HG02852 (cell line): ENCODE measurements around the gene MAP3K5.
"Not testable (repeated sequence)": the region's sequence is repeated elsewhere in the genome, so short reads cannot be mapped to it uniquely, and the experiment has no call there.

Experiments
- ATAC-seq: cut with Tn5 transposase; IDR thresholded peaks from one replicate; pipeline ENCODE4 v1.9.1; 2021; ENCODE audit warnings: mild to moderate bottlenecking, moderate library complexity; ENCODE audit not compliant: unreplicated experiment

MAP3K5 gene

DNA sequence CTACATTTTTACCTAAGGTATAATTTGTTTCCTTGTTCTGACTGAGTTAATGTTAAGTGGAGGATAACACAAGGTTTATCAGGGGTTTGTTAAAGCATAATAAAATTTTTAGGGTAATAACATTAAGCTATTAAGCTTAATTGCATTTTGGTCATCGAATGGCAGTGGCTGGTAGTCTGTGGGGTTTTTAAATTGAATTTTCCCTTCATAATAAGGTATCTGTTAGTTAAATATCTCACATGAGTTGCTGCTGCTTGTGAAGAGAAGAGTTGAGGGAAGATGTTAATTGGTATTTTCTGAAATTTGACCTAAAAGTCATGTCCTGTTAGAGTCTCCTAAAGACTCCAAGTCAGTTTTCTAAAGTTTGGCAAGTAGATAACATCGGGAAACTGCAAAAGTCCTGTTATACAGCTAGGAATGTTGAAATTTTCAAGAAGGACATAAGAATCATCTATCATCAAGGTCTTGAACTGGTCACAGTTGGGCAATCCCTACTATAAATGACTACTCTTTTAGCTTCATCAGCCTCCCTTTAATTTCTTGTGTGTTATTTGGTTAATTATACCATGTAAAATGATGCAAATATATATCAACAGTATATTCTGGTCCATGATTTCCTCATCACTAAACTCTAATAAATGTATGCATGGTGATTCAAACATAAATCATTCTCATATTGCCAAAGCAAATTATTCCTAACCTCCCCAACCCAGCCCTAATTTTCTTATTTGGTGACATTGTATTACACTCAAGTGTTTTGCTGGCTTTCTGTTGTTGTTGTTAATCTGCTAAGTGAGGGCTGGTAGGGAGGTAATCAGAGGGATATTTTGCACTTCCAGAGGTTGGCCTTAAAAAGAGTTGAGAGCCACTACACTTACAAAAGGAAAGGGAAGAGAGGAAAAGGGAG lies 64.0 kb downstream of the MAP3K5 start:
- ATAC-seq, result no peak

DNA sequence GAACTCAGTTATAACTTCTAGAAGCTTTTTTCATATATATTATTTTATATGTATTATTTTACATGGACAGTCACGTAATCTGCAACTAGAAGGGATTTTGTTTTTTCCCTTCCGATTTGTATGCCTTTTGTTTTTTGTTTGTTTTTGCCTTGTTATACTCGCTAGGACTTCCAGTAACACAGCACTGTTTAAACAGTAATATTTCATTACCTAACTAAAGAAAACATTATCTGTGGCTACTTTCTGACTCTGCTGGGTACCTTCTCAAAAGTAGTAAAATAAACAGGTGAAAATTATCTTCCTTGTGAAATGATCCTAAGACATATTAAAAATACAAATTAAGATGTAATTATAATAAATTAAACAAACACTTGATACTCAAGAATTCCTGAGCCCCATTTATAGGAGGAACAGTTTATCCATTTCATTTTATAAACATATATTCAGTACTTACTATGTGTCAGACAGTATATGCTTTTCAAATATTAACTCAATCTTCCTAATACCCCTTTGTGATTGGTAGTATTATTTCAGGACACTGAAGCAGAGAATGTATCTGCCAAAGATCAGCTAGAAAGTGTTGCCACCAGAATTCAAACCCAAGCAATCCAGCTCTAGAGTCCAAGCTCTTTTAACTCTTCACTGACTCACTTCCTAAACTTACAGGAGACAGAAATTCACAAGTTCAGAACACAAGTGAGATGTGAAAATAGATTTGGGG lies 65.3 kb downstream of the MAP3K5 start:
- ATAC-seq, result no peak

DNA sequence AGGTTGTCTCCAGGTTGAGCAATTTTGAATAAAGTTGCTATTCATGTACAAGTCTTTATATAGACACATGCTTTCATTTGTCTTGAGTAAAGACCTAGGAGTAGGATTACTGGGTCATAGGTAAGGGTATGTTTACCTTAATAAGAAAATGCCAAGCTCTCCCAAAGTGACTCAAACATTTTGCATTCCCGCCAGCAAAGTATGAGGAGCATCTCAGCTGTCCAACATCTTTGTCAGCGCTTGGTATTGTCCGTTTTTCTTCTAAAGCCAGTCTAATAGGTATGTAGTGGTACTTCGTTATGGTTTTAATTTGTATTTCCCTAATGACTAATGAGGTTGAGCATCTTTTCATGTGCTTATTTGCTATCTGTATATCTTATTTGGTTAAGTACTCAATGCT lies 67.2 kb downstream of the MAP3K5 start:
- ATAC-seq, result no peak

DNA sequence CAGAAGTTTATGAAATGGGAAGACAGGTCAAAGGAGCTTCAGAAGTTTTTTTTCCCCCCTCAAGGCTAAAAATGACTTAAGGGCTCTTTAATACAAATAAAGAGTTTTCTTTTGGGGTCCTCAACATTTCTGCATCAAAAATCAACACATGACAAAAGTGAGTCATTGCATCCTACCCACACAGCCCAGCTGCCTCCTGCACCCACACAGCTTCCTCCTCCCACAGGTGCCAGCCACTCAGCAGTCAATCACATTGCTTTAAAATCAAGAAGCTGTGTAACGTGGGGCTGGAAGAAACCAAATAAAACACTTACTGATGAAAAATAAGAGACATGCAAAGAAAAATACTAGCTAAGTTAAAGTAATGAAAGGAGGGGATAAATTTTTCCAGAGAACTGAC lies 68.5 kb downstream of the MAP3K5 start:
- no peak for ATAC-seq

DNA sequence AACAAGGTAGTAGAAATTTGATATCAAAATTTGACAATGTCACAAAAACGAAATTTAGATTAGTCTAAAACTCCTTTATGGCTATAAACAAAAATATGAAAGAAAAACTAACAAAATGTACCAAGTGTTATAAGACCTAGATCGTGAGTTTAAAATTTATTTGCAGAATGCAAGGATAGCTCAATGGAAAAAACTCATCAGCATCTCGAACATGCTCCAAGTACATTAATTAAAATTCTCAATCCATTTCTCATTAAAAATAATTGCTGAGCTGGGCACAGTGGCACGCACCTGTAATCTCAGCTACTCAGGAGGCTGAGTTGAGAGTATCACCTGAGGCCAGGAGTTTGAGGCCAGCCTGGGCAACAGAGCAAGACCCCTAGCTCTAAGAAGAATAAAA lies 70.8 kb downstream of the MAP3K5 start:
- ATAC-seq, result no peak

DNA sequence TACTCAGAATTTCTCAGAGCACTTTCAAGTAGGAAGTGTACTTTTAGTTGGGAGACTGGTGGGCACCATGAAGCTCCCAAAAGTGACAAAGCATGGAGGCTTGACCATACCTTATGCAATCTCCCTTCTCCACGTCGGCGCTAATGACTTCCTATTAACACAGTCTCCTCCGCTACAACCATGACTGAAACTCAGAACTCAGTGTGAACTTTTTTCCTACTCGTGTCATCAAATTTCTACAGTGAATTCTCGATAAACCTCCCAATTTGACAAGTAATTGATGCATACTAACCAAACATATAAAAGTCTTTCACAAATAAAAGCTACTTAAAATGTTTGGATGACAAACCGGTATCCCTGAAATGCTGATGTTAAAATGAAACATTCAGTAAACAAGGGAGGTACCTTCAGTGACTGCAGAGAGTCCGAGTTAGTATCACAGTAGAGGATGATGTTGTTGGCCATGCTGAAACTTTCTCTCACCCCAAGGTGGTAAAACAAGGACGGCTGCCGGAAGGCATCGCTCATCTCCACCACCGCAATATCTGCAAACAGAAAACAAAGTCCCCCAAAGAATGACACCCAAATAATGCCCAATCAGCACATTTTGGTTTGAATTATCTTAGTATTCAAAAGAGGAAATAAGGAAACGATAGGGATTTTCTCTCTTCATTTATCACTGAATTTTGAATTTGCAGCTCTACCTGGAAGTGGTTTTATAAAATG lies 72.1 kb downstream of the MAP3K5 start:
- ATAC-seq, result peak; percentile 43

DNA sequence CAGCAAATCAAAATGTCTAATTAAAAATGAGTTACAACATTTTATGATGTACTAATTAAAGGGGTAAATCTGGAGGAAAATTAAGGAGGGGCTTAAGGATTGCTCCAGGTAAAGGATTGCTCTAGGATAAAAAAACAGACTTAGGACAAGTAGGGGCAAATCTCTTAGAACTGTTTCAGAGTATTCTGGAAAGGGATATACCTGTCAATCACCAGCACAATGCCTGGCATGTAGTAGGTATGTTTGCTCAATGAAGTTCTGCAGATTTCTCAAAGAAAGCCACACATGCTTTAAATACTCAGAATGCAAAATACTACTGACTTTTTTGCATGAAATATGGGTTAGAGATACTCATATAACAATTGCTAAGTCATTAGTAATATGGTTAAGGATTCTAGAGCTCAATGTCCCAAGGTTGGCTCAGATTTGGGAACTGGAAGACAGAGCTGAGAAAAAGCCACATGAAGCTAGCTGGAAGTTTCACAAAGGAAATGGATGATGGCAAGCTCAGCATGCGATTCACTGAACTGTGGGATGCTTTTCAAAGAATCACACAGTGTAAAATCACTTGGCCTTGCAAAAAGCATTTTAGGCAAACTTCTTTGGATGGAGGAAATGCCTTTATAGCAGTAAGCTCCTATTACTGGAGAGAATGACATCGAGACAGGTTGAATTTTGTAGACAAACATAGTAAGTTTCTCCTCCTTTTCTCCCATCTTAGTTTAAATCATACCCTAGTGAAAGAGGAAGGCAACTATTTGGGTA lies 72.8 kb downstream of the MAP3K5 start:
- ATAC-seq, result peak; percentile 50

DNA sequence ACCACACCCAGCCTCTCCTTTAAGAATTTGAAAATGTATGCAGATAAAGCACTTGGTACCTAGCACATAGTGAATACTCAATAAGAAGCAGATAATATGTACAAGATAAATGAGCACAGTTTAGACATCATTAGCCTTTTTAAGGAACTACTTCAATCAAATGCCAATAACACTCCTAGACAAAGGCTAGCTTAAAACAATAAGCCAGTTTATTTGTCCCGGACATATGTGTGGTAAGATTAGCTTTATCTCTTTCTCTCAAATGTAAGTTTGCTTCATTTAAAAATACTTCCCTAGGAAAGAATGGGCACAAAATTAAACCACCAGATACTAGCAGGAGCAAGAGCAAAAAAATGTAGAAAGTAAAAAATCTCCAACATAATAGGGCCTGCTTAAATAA lies 73.8 kb downstream of the MAP3K5 start:
- no peak for ATAC-seq

DNA sequence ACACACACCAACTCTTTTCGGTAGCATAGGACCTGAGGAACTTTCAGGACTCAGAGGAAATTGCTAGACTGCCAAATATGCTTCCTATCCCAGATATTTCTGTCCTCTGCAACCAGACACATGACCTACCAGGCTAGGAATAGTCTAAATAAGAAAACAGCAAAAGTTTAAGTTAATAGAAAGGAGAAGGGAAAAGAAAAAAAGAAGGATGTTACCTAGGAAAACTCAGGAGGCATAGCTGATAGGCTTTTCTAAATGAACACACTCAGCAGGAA lies 74.6 kb downstream of the MAP3K5 start:
- no peak for ATAC-seq

DNA sequence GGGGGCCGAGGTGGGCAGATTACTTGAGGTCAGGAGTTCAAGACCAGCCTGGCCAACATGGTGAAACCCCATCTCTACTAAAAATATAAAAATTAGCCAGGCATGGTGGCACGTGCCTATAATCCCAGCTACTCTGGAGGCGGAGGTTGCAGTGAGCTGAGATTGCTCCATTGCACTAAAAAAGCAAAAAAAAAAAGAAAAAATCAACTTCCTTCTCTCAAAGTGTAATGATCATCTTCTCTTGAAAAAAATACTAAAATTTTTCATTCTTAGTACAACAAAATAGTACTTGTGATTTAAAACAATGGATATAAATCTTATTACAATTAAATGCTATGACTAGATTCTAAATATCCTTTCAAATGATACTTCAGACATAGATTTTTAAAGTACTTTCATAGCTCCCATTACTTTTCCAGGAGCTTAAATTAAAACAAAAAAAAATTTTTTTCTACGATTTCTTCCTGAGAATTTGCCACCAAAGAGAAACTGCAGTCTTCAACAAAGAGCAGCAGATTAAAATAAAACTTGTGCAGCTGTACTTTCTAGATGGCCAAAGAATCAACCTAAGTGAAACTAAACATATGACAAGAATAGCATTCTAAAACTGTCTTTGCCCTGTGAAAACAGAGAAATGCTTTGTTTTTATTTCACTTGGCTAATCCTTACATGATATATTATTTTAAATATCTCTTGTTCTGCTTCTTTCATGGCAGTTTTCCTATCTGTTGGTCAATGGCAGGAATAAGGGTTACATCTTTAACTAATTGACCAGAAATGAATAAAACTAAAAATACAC lies 75.2 kb downstream of the MAP3K5 start:
- ATAC-seq, result peak; percentile 44

DNA sequence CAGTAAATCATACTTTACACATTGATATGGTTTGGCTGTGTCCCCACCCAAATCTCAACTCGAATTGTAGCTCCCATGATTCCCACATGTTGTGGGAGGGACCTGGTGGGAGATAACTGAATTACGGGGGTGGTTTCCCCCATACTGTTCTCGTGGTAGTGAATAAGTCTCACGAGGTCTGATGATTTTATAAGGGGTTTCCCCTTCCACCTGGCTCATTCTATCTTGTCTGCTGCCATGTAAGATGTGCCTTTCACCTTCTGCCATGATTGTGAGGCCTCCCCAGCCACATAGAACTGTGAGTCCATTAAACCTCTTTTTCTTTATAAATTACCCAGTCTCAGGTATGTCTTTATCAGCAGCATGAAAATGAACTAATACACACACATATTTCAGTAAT lies 79.6 kb downstream of the MAP3K5 start:
- ATAC-seq, result not testable (repeated sequence)

DNA sequence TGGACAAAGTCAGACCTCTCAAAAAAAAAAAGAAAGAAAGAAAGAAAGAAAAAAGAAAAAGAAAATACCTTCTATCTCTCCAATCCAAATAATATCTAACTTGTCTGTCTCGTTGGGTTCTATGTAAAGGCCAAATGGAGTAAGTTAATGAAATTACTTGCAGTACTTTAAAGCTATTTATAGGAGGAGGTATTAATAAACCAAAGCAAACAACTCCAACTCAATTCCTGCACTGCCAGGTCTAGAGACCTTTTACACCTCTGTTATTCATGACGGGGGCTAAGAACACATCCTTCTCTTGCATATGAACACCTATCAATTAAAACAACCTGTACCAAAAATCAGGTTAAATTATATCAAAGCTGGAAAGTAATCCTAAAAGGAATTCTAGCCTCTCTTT lies 80.6 kb downstream of the MAP3K5 start:
- no peak for ATAC-seq

DNA sequence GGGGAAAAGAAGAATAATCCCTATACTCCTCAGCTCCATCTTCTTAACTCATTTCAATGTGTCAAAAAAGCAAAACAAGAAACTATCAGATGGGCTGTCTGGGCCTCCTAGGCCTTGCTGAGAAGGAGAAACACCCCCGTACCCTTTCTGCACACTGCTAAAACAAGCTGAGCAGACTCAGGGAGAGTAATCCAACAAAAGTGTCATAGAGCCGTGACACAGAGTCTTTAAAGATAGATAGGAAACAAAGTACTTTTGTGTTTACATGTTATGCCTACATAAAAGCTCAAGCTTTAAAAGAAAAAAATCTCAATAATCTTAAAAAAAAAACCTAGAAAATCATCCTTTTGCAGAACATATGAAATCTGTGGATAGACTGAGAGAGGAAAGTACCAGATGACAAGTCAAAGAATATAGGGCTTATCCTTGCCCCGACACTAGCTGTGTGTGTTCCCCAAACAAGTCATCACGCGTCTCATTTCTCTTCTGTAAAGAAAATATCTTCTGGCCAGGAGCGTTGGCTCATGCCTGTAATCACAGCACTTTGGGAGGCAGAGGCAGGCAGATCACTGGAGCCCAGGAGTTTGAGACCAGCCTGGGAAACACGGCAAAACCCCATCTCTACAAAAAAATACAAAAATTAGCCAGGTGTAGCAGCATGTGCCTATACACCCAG lies 81.3 kb downstream of the MAP3K5 start:
- no peak for ATAC-seq

DNA sequence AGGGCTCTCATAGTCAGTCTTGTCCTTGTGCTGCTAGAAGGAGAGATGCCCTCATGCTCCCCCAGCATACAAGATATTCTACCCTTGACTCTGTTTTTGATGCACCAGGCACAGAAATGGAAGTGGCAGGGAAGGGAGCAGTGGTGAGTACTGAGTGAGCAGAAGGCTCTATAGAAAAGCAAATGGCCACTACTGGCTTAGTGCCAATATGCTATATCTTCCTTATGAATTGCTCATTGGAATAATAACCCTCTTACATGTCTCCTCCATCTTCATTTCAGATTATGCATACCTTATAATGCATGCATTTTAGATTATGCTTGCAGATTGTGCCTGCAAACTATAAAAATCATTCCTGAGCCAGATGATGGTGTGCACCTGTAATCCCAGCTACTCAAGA lies 82.8 kb downstream of the MAP3K5 start:
- ATAC-seq, result no peak

DNA sequence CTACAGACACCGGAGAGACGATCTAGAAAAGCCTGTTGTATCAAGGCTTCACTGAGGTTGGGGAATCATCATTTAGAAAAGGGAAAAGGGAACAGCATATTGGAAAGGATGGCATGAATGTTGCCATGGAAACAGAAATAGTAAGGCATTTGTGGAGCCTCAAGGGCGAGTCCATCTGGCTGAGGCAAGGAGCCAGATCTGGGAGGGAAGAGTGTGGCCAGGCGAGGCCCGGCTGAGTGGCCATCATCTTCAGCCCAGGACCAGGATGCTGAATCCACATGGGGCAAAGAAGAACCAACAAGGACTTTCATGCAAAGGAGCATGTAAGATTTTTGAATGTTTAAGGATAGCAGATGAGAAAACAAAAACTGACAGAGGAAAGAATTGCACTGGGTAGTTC lies 85.8 kb downstream of the MAP3K5 start:
- ATAC-seq, result no peak

DNA sequence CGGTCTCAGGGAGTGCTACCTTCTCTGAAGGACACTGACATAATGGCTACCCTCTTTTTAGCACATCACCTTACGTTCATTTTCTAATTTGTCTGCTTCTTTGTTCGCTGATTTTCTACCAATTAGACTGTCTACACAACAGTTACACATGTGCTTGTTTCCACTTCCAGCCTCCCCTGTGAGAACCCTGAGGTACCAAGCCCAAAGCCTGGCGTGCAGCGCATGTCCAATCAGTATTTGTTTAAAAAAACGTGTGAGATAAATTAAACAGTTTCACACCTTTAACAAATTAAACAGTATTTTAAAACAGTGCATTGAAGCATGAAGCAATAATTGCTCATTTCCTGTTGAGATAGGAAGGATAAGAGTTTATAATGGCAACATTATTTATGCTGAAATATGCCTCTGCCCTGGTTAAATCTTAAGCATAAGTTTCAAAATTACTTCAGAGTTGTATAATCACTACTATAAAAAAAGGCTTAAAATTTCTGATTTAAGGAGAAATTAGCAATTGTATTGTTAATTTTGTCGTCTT lies 88.9 kb downstream of the MAP3K5 start:
- no peak for ATAC-seq

DNA sequence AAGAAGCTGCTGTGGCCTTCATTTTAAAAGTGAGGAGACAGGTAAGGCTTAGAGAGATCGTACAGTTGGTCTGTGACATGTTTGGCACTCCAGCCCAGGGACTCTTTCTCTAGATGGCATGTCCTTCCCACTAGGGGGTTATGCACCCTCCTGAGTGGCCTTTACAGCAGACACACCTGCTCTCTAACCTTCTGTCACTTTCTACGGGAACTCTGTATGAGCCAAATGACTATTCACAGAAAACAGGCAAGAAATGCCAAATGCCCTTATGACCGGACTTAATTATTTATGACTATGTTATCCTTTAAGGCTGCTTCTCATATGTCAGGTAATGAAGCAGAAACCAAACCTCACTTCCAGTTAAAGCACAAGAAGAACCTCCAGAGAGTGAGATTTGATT lies 91.2 kb downstream of the MAP3K5 start:
- no peak for ATAC-seq

DNA sequence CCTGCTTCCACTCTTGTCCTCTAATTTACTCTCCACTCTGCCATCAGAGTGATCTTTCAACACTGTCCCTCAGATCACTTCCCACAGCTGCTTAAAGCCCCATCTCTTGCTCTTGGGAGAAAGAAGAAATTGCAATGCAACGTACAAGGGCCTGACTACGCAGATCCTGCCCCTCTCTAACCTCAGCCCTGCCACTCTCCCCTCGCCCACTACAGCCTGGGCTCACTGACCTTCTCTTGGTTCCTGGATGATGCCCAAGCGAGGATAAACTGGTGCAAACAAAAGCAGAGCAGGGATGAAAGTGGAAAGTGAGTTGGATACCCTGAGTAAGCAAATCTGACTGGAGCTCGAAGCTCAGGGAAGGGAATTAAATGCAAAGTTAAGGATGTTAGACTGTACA lies 92.9 kb downstream of the MAP3K5 start:
- no peak for ATAC-seq

DNA sequence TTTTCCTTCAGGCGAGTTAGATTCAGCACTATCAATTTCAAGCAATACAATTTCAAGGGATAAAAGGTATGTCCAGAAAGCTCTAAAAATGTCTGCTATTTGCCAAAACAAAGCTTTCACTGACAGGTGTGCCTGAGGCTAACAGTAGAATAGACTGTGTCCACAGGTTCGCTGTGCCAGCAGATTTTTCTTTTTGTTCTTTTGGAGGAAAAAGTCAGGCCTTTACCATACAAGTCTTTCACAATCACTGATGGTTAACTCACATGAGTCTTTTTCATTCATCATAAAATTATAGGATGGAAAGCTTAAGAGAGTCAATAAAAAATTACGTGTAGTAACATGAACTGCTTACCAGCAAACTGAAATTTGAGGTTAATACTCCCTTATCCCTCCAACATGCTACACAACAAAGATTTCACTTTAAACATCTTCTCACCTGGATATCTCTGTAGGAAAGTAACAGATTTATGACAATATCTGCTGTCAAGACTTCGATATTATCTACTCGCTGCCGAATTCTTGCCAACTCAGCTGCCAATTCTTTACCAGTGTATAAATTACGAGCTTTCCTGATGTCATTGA lies 95.4 kb downstream of the MAP3K5 start:
- ATAC-seq, result no peak
